ENCODE results near the gene MIEF2.
"Not testable (repeated sequence)": the region's sequence is repeated elsewhere in the genome, so short reads cannot be mapped to it uniquely, and the experiment has no call there.

MIEF2 gene

GRCh38 chr17:18278867-18279266 lies 18.4 kb downstream of the MIEF2 start:
- Mint-ChIP-seq H3K36me3 (ENCODE audit: low read depth) (peaks cover 30% of the 10 kb centered on the region), H3K4me3 (no peak overlapping the region), H3K27ac (no peak overlapping the region), H3K27me3 (ENCODE audit: low read depth) (no peaks in the 10 kb centered on the region), H3K4me1 (ENCODE audit: low read depth) (no peaks in the 10 kb centered on the region), H3K9me3 (no peaks in the 10 kb centered on the region)

DNA sequence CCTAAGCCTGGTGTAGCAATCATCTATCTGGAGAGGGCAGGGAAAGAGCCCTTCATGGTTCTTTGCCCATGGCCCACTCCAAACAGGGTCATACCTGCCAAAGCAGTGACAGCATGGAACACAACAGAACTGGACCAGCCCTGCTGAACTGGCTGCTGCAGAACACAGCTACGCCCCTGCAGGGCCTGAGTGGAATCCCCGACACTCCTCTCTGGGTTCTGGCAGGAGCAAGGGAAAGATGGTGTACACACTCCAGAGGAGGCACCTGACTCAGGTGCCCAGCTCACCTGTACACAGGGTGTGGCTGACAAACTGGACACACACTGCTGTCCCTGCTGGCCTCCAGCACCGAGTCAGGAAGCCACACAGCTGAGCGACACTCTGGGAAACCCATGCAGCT lies 19.8 kb downstream of the MIEF2 start:
- no peaks in the 10 kb centered on the region for H3K4me1 Mint-ChIP-seq (ENCODE audit: low read depth)
- H3K27me3 Mint-ChIP-seq (ENCODE audit: low read depth) = no peaks in the 10 kb centered on the region
- H3K4me3 Mint-ChIP-seq = no peak overlapping the region
- H3K36me3 Mint-ChIP-seq (ENCODE audit: low read depth) = peaks cover 37% of the 10 kb centered on the region
- H3K27ac Mint-ChIP-seq = no peak overlapping the region
- no peaks in the 10 kb centered on the region for H3K9me3 Mint-ChIP-seq

- no peaks in the 10 kb centered on the region for H3K27me3 Mint-ChIP-seq (ENCODE audit: low read depth)
- no peaks in the 10 kb centered on the region for H3K9me3 Mint-ChIP-seq
- H3K4me3 Mint-ChIP-seq = no peak overlapping the region
- H3K36me3 Mint-ChIP-seq (ENCODE audit: low read depth) = peaks cover 43% of the 10 kb centered on the region
- no peaks in the 10 kb centered on the region for H3K4me1 Mint-ChIP-seq (ENCODE audit: low read depth)
- H3K27ac Mint-ChIP-seq = no peak overlapping the region
Measured at GRCh38 chr17:18280766-18281371, 20.4 kb downstream of the MIEF2 start.

DNA sequence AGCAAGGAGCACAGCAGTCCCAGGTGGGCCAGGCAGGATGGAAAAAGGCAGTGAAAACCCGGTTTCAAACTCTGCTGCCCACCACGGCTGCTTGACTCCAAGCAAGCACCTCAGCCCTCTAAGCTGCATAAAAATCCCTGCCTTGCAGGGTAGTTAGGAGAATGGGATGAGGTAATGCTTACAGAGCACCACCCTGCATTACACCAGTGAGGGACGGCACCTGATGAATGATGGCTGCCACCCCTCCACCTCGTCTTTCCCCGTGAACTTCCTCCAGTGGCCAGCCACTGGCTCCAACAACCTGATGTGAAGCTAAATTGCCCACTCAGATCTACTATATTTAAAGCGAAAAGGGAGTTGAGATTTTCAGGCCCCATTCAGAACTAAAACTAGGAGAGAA lies 21.3 kb downstream of the MIEF2 start:
- no peaks in the 10 kb centered on the region for H3K9me3 Mint-ChIP-seq
- peaks cover 46% of the 10 kb centered on the region for H3K36me3 Mint-ChIP-seq (ENCODE audit: low read depth)
- no peaks in the 10 kb centered on the region for H3K27me3 Mint-ChIP-seq (ENCODE audit: low read depth)
- H3K4me1 Mint-ChIP-seq (ENCODE audit: low read depth) = no peaks in the 10 kb centered on the region
- no peak overlapping the region for H3K27ac Mint-ChIP-seq
- no peak overlapping the region for H3K4me3 Mint-ChIP-seq

GRCh38 chr17:18285296-18285695 lies 24.8 kb downstream of the MIEF2 start:
- Mint-ChIP-seq H3K9me3 (no peaks in the 10 kb centered on the region), H3K4me3 (no peak overlapping the region), H3K27ac (no peak overlapping the region), H3K36me3 (ENCODE audit: low read depth) (peaks cover 53% of the 10 kb centered on the region), H3K27me3 (ENCODE audit: low read depth) (no peaks in the 10 kb centered on the region), H3K4me1 (ENCODE audit: low read depth) (no peaks in the 10 kb centered on the region)

DNA sequence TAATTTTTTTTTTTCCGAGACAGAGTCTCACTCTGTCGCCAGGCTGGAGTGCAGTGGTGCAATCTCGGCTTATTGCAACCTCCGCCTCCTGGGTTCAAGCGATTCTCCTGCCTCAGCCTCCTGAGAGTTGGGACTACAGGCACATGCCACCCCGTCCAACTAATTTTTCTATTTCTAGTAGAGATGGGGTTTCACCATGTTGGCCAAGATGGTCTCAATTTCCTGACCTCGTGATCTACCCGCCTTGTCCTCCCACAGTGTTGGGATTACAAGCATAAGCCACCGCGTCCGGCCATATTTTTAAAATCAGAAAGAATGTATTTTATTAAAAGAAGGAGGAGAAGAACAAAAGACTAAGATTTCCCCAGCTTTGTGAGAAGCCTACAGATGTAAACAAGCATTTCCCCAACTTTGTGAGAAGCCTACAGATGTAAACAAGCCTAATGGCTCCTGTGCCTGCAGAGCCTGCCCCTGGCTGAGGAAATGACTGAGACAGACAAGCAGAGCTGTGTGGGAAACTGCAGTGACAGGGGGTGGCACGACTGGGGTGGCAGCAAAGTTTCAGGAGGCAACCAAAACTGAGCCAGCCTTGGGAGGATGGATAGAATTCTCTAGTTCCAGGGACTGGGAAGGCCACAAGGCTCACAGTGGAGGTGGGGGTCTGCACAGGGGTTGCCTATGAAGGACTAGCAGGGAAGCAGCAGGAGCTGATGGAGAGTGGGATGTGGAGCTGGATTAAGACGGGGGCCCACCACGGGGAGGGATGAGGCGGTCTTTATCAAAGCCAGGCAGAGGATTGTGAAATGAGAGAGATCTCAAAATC lies 31.5 kb downstream of the MIEF2 start:
- no peaks in the 10 kb centered on the region for H3K4me1 Mint-ChIP-seq (ENCODE audit: low read depth)
- no peak overlapping the region for H3K4me3 Mint-ChIP-seq
- H3K27me3 Mint-ChIP-seq (ENCODE audit: low read depth) = no peaks in the 10 kb centered on the region
- H3K36me3 Mint-ChIP-seq (ENCODE audit: low read depth) = peaks cover 38% of the 10 kb centered on the region
- H3K9me3 Mint-ChIP-seq = no peaks in the 10 kb centered on the region
- H3K27ac Mint-ChIP-seq = no peak overlapping the region

DNA sequence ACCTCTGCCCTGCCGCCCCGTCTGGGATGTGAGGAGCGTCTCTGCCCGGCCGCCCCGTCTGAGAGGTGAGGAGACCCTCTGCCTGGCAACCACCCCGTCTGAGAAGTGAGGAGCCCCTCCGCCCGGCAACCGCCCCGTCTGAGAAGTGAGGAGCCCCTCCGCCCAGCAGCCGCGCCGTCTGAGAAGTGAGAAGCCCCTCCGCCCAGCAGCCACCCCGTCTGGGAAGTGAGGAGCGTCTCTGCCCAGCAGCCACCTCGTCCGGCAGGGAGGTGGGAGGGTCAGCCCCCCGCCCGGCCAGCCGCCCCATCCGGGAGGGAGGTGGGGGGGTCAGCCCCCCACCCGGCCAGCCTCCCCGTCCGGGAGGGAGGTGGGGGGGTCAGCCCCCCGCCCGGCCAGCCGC lies 37.6 kb downstream of the MIEF2 start:
- H3K4me3 Mint-ChIP-seq; H3K9me3 Mint-ChIP-seq; H3K27ac Mint-ChIP-seq; H3K4me1 Mint-ChIP-seq (ENCODE audit: low read depth); H3K27me3 Mint-ChIP-seq (ENCODE audit: low read depth): not testable (repeated sequence)
- H3K36me3 Mint-ChIP-seq (ENCODE audit: low read depth) = peaks cover 33% of the 10 kb centered on the region

GRCh38 chr17:18300725-18301480 lies 40.4 kb downstream of the MIEF2 start:
- no peaks in the 10 kb centered on the region for H3K27me3 Mint-ChIP-seq (ENCODE audit: low read depth)
- peaks cover 38% of the 10 kb centered on the region for H3K36me3 Mint-ChIP-seq (ENCODE audit: low read depth)
- no peak overlapping the region for H3K4me3 Mint-ChIP-seq
- no peaks in the 10 kb centered on the region for H3K4me1 Mint-ChIP-seq (ENCODE audit: low read depth)
- H3K9me3 Mint-ChIP-seq = no peaks in the 10 kb centered on the region
- H3K27ac Mint-ChIP-seq = no peak overlapping the region

- peaks cover 42% of the 10 kb centered on the region for H3K36me3 Mint-ChIP-seq (ENCODE audit: low read depth)
- not testable (repeated sequence) for H3K4me1 Mint-ChIP-seq (ENCODE audit: low read depth); H3K27me3 Mint-ChIP-seq (ENCODE audit: low read depth); H3K9me3 Mint-ChIP-seq; H3K27ac Mint-ChIP-seq; H3K4me3 Mint-ChIP-seq
Measured at GRCh38 chr17:18303206-18303605, 42.7 kb downstream of the MIEF2 start.

DNA sequence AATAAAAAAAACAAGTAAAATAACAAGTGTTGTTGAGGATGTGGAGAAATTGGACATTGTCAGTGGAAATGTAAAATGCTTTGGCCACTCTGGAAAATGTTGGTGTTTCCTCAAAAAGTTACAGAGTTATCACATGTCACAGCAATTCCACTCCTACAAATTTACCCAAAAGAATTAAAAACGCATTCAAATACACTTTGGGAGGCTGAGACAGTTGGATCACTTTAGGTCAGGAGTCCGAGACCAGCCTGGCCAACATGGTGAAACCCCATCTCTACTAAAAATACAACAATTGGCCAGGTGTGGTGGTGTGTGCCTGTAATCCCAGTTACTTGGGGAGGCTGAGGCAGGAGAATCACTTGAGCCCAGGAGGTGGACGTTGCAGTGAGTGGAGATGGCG lies 48.7 kb downstream of the MIEF2 start:
- Mint-ChIP-seq H3K4me1 (ENCODE audit: low read depth) (peaks cover 26% of the 10 kb centered on the region), H3K36me3 (ENCODE audit: low read depth) (peaks cover 24% of the 10 kb centered on the region), H3K4me3 (no peak overlapping the region), H3K27ac (no peak overlapping the region), H3K9me3 (no peaks in the 10 kb centered on the region), H3K27me3 (ENCODE audit: low read depth) (no peaks in the 10 kb centered on the region)

GRCh38 chr17:18314059-18314730 lies 53.7 kb downstream of the MIEF2 start:
- Mint-ChIP-seq H3K27me3 (ENCODE audit: low read depth) (no peaks in the 10 kb centered on the region), H3K9me3 (no peaks in the 10 kb centered on the region), H3K27ac (peak overlapping the region; percentile 95), H3K4me1 (ENCODE audit: low read depth) (peaks cover 55% of the 10 kb centered on the region), H3K4me3 (peak overlapping the region; percentile 96), H3K36me3 (ENCODE audit: low read depth) (peaks cover 25% of the 10 kb centered on the region)

DNA sequence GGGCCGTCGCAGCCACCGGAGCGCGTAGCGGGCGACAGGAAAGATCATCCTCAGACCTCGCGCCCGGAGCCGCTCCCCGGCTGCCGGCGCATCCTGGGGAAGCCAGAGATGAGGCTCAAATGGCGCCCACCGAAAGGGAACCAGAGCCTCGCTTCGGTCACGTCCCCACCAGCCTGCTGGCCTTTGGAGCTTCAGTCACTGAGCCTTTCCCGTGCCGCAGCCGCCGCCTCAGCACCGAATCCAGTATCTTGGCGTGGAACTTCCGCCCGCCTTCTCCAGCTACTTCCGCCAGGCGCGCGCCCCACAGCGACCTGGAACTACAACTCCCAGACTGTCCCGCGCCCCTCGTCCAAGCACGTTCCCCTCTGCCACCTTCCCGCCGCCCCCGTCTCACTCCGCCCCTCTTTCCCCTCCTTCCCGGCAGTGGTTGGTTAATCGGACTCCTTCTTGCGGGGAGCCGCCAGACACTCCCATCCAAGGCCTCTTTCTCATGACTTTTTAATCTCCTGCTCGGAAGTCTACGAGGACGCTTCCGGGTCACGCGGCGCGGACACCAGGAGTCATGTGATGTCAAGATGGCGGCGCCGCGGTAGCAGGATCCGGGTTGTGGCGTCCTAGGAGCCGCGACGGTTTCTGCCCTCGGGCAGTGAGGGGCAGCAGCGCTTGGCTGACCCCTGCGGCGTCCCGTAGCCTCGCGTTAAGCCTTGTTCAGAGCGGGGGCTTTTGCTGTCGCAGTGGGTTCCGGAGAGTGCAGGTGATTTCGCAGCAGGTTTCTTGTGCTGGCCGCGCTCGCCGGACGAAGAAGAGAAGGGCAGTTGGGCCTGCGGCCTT lies 54.5 kb downstream of the MIEF2 start, which contains the start of the genes SMCR8 and TOP3A:
Gene SMCR8, plus strand, starts transcription at position 563 of the 831 bp plus-strand sequence. CDS start 497 bp downstream, outside the sequence.
Gene TOP3A, minus strand, starts transcription at position 264 of the 831 bp plus-strand sequence. Its CDS starts 216 bp downstream, at position 48.
- Mint-ChIP-seq H3K27me3 (ENCODE audit: low read depth) (no peaks in the 10 kb centered on the region), H3K27ac (peak within 1 kb of the TSS; percentile 95), H3K4me1 (ENCODE audit: low read depth) (peaks cover 61% of the 10 kb centered on the region), H3K9me3 (no peaks in the 10 kb centered on the region), H3K36me3 (ENCODE audit: low read depth) (peaks cover 27% of the 10 kb centered on the region), H3K4me3 (peak within 1 kb of the TSS; percentile 96)

- Mint-ChIP-seq H3K9me3 (no peaks in the 10 kb centered on the region), H3K4me3 (peak overlapping the region; percentile 96), H3K4me1 (ENCODE audit: low read depth) (peaks cover 62% of the 10 kb centered on the region), H3K27me3 (ENCODE audit: low read depth) (no peaks in the 10 kb centered on the region), H3K27ac (peak overlapping the region; percentile 95), H3K36me3 (ENCODE audit: low read depth) (peaks cover 29% of the 10 kb centered on the region)
Measured at GRCh38 chr17:18315562-18315922, 55.1 kb downstream of the MIEF2 start.

- Mint-ChIP-seq H3K9me3 (no peaks in the 10 kb centered on the region), H3K27me3 (ENCODE audit: low read depth) (no peaks in the 10 kb centered on the region), H3K36me3 (ENCODE audit: low read depth) (peaks cover 29% of the 10 kb centered on the region), H3K27ac (peak overlapping the region; percentile 95), H3K4me3 (peak overlapping the region; percentile 96), H3K4me1 (ENCODE audit: low read depth) (peaks cover 62% of the 10 kb centered on the region)
Measured at GRCh38 chr17:18315961-18316360, 55.5 kb downstream of the MIEF2 start.
